Measurements from ENCODE around the gene ZSWIM8.

Gene ZSWIM8

GRCh38 chr10:73841526-73842285 is 56.3 kb downstream of the ZSWIM8 start:
- DNase-seq (ENCODE audit: low read depth in 1 of 2, low spot score in 1 of 2): no peak

DNA sequence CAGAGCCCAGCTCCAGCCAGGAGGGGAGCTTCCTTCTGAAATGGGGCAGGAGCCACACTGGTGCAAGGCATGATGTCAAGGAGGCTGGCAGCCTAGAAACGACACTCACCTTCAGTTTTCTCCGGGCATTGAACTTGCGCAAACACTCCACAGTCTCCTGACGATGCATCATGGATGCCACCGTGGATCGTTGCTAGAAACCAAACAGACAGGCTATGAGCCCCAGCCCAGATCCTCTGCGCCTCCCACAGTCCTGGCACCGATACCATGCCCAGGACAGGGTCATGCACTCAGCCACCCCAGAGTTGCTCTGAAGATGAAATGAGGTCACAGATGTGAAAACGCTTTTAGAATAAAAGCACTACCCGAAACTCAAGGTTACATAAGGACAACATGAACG is 56.9 kb downstream of the ZSWIM8 start:
- DNase-seq (ENCODE audit: low read depth in 1 of 2, low spot score in 1 of 2): no peak

- no peak for DNase-seq (ENCODE audit: low read depth in 1 of 2, low spot score in 1 of 2)
Measured at GRCh38 chr10:73843261-73843660, 57.9 kb downstream of the ZSWIM8 start.

DNA sequence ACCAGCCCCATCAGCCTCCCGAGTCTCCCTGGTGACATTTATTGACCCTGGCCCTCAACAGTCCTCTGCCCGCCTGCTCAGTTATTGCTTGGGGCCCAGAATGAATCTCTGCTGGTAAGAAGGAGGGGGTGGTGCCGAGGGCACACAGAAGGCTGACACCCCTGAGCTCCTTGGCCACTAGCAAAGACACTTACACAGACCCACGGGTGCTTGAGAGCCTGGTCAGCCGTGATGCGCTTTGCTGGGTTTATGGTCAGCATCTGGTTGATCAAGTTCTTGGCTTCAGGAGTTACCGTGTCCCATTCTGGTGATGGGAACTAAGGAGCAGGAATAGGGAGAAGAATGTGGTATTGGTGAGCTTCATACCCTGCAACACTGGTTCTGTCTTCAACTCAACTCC is 61.6 kb downstream of the ZSWIM8 start:
- no peak for DNase-seq (ENCODE audit: low read depth in 1 of 2, low spot score in 1 of 2)

DNA sequence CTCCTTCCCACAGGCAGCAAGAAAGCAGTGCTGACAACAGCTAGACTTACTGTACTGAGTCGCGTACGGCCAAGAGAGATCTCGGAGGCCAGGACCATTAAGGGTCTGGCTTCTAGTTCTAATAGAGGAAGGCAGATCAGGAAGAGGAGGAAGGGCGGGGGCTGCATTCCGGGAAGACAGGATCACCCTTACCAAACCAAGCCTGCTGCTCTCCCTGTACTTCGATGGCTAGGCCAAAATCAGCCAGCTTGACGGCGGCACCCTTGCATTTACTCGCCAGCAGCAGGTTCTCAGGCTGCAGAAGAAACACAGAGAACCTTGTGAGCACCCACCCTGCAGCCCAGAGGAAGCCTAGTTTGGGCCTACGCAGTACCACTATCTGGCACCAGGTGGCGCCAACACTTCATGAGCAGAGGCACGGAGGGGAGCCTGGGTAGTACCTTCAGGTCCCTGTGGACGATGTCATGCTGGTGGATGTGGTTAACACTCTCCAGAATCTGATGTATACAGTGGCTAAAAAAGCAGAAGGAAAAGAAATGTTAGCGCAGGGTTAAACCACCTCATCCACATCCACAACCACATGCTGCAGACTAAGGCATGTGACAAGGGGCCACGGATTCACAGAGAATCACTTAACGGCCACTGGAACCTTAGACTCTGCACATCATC is 63.5 kb downstream of the ZSWIM8 start:
- peak; percentile 82 to 95 for DNase-seq (ENCODE audit: low read depth in 1 of 2, low spot score in 1 of 2)

GRCh38 chr10:73850211-73850610 is 64.8 kb downstream of the ZSWIM8 start:
- DNase-seq (ENCODE audit: low read depth in 1 of 2, low spot score in 1 of 2): no peak

DNA sequence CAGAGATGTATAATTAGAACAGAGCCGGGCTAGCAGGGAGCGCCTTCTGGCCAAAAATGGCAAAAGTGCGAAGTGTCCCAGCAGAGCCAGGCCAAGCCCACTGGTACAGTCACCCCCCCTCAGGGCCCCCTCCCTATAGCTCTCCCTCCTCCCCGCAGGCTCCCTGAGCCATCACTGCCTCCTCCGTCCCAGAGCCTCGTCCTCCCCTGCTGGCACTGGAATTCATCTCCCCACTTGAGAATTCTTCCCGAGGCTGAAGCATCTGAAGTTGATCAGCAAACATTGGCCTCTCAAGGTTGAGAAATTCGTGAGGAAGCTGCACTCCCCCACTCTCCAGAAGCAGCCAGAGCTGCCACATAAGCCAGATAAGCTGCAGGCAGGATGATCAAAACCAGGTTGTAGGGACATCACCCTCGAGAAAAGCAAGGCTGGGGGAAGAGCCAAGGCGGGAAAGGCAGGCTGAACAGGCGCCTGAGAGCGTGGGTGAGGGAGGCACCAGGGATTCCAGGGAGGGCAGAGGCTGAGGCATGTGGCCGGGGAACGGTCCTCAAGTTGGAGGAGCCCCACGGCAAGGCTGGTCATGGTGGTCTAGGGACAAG is 65.6 kb downstream of the ZSWIM8 start:
- no peak for DNase-seq (ENCODE audit: low read depth in 1 of 2, low spot score in 1 of 2)
